ENCODE measurements around the gene PHF5A.

GRCh38 chr22:41458161-41458728 lies 10.2 kb downstream of the PHF5A start:
- TF ChIP-seq POLR2A (IDR thresholded peaks at IDR 0.05) (no peak), CTCF (IDR thresholded peaks at IDR 0.05) (no peak)

Measured in stomach (tissue), 4 donors.